Stomach smooth muscle (tissue), 2 donors: ENCODE data around the gene SLC25A52.
"Not testable (repeated sequence)": the region's sequence is repeated elsewhere in the genome, so short reads cannot be mapped to it uniquely, and the experiment has no call there.

ENCODE experiments used
- H3K27ac ChIP-seq: one replicate; pipeline ENCODE4 v1.7.0; 2013; ENCODE audit warnings: mild to moderate bottlenecking, low read length, inconsistent platforms
- H3K27me3 ChIP-seq, 2 donors: one replicate each; pipeline ENCODE4 v1.7.0; 2013; ENCODE audit warnings: low read length in 2 of 2; ENCODE audit not compliant: insufficient read depth in 2 of 2, control insufficient read depth in 1 of 2
- H3K36me3 ChIP-seq, 2 donors: one replicate each; pipeline ENCODE4 v1.7.0; 2013; ENCODE audit warnings: low read length in 2 of 2; ENCODE audit not compliant: control insufficient read depth in 2 of 2, insufficient read depth in 2 of 2
- H3K4me1 ChIP-seq: one replicate; pipeline ENCODE4 v1.7.0; 2013; ENCODE audit warnings: low read length; ENCODE audit not compliant: control insufficient read depth, insufficient read depth
- H3K4me3 ChIP-seq, 2 donors: one replicate each; pipeline ENCODE4 v1.7.0; 2013; ENCODE audit warnings: low read length in 2 of 2
- H3K9ac ChIP-seq, 2 donors: one replicate each; pipeline ENCODE4 v1.7.0; 2013; ENCODE audit warnings: low read length in 2 of 2, mild to moderate bottlenecking in 1 of 2
- H3K9me3 ChIP-seq, 2 donors: one replicate each; pipeline ENCODE4 v1.7.0; 2013; ENCODE audit warnings: low read length in 2 of 2; ENCODE audit not compliant: control insufficient read depth in 2 of 2
- donor health status: healthy.
- donor health status: Pancreatic carcinoma.

SLC25A52 gene

GRCh38 chr18:31778391-31778950 is 17.8 kb upstream of the SLC25A52 start:
- no peaks in the 10 kb centered on the region for H3K4me1 ChIP-seq
- no peaks in the 10 kb centered on the region for H3K27me3 ChIP-seq
- H3K36me3 ChIP-seq = no peaks in the 10 kb centered on the region
- peaks cover 4% of the 10 kb centered on the region in 2 donors for H3K9me3 ChIP-seq
- H3K27ac ChIP-seq = no peak overlapping the region
- no peak overlapping the region for H3K9ac ChIP-seq
- no peak overlapping the region for H3K4me3 ChIP-seq

GRCh38 chr18:31776093-31776492 is 15.4 kb upstream of the SLC25A52 start:
- no peaks in the 10 kb centered on the region for H3K36me3 ChIP-seq
- no peak overlapping the region for H3K4me3 ChIP-seq
- H3K27ac ChIP-seq = no peak overlapping the region
- no peaks in the 10 kb centered on the region for H3K27me3 ChIP-seq
- peaks cover 4% of the 10 kb centered on the region in 2 donors for H3K9me3 ChIP-seq
- no peak overlapping the region for H3K9ac ChIP-seq
- no peaks in the 10 kb centered on the region for H3K4me1 ChIP-seq

GRCh38 chr18:31774962-31775361 is 14.3 kb upstream of the SLC25A52 start:
- no peak overlapping the region for H3K4me3 ChIP-seq

GRCh38 chr18:31774477-31774785 is 13.8 kb upstream of the SLC25A52 start:
- Histone ChIP-seq H3K4me1 (no peaks in the 10 kb centered on the region), H3K36me3 (no peaks in the 10 kb centered on the region), H3K9ac (no peak overlapping the region), H3K4me3 (no peak overlapping the region), H3K27me3 (no peaks in the 10 kb centered on the region), H3K9me3 (peaks cover 4% of the 10 kb centered on the region in 2 donors), H3K27ac (no peak overlapping the region)

More at GRCh38 chr18:31774962-31775361, 14.3 kb upstream of the SLC25A52 start:
- H3K27ac ChIP-seq = no peak overlapping the region
- H3K9me3 ChIP-seq = peaks cover 4% of the 10 kb centered on the region in 2 donors
- no peaks in the 10 kb centered on the region for H3K36me3 ChIP-seq
- H3K27me3 ChIP-seq = no peaks in the 10 kb centered on the region
- H3K9ac ChIP-seq = no peak overlapping the region
- no peaks in the 10 kb centered on the region for H3K4me1 ChIP-seq

- Histone ChIP-seq H3K4me3 (no peak overlapping the region), H3K9ac (no peak overlapping the region)
These were observed 13.2 kb upstream of the SLC25A52 start for GRCh38 chr18:31773774-31774476.

GRCh38 chr18:31772699-31773098 is 12.0 kb upstream of the SLC25A52 start:
- Histone ChIP-seq H3K9me3 (no peaks in the 10 kb centered on the region), H3K4me1 (no peaks in the 10 kb centered on the region), H3K27me3 (no peaks in the 10 kb centered on the region), H3K4me3 (no peak overlapping the region), H3K36me3 (no peaks in the 10 kb centered on the region), H3K27ac (no peak overlapping the region), H3K9ac (no peak overlapping the region)

More at GRCh38 chr18:31773774-31774476, 13.2 kb upstream of the SLC25A52 start:
- Histone ChIP-seq H3K27ac (no peak overlapping the region), H3K27me3 (no peaks in the 10 kb centered on the region), H3K9me3 (peaks cover 4% of the 10 kb centered on the region in 2 donors), H3K36me3 (no peaks in the 10 kb centered on the region), H3K4me1 (no peaks in the 10 kb centered on the region)

- H3K27ac ChIP-seq = no peak overlapping the region
- H3K9ac ChIP-seq = no peak overlapping the region
- no peaks in the 10 kb centered on the region for H3K27me3 ChIP-seq
- no peaks in the 10 kb centered on the region for H3K4me1 ChIP-seq
- H3K4me3 ChIP-seq = no peak overlapping the region
- H3K36me3 ChIP-seq = no peaks in the 10 kb centered on the region
- no peaks in the 10 kb centered on the region for H3K9me3 ChIP-seq
These were observed 10.4 kb downstream of the SLC25A52 start for GRCh38 chr18:31750273-31750672.

GRCh38 chr18:31746396-31746795 is 14.3 kb downstream of the SLC25A52 start:
- Histone ChIP-seq H3K27me3 (no peaks in the 10 kb centered on the region), H3K9ac (no peak overlapping the region), H3K4me1 (no peaks in the 10 kb centered on the region), H3K9me3 (no peaks in the 10 kb centered on the region), H3K27ac (no peak overlapping the region), H3K4me3 (no peak overlapping the region), H3K36me3 (no peaks in the 10 kb centered on the region)

GRCh38 chr18:31744321-31745067 is 16.2 kb downstream of the SLC25A52 start:
- H3K36me3 ChIP-seq = no peaks in the 10 kb centered on the region
- H3K27ac ChIP-seq = no peak overlapping the region
- H3K9me3 ChIP-seq = no peaks in the 10 kb centered on the region
- H3K4me3 ChIP-seq = no peak overlapping the region
- H3K27me3 ChIP-seq = no peaks in the 10 kb centered on the region
- H3K4me1 ChIP-seq = no peaks in the 10 kb centered on the region
- no peak overlapping the region for H3K9ac ChIP-seq

- not testable (repeated sequence) for H3K9ac ChIP-seq, H3K4me1 ChIP-seq, H3K36me3 ChIP-seq, H3K9me3 ChIP-seq, H3K27me3 ChIP-seq, H3K27ac ChIP-seq, H3K4me3 ChIP-seq
These were observed 17.1 kb downstream of the SLC25A52 start for GRCh38 chr18:31743600-31743999.
